ENCODE data around the gene TARS3. TPM values are rescaled to one million over a fixed set of nuclear protein-coding genes. Genes with fewer than 3 reads are reported as not detected.

The TARS3 gene
- total and polyA plus RNA-seq, 2 donors, result 11.0 to 31.2 TPM

DNA sequence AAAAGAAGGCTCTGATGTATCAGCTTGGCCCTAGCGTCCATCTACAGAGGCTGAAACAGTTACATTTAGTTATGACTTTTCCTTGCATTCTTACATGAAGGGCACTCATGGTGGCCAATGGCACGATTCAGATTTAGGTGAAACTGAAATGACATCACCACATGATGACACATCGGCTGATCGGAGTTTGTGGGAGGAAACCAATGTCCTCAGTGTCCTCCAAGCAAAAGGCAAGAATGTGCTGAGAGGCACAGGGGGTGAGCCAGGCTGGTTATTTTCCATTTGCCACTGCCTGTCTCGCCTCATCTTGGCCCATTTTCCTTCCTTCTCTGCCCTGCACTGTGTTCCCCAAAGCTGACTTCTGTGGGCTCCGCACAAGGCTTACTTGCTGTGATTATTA, 34.4 kb downstream of the TARS3 start:
- Histone ChIP-seq H3K4me3 (ENCODE audit: low read depth, low read length) (no peak overlapping the region), H3K36me3 (ENCODE audit: insufficient read depth) (no peaks in the 10 kb centered on the region), H3K27ac (ENCODE audit: low read depth) (no peak overlapping the region), H3K4me1 (ENCODE audit: insufficient read depth) (no peaks in the 10 kb centered on the region)
- WGBS, result 94% methylated on average over 6 of the region's 6 CpGs
- DNase-seq (ENCODE audit: extremely low spot score), result no peak

DNA sequence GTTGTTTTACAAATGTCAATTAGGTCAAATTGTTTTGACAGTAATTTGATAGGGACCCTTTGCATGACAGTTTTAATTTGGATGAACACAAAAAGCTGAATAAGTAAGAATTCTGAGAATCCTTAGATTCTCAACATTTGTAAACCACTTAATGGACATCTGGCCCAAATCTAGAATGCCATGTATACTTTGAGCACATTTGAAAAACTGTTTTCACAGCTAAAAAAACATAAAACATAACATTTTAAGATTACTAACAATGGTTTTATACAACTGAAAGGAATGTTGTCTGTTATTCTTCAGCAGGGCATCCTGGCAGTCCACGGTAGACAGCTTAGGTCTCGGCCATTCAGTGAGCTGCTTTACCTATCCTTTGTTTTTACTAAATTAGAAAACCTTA, 37.6 kb downstream of the TARS3 start:
- H3K4me1 ChIP-seq (ENCODE audit: insufficient read depth), result no peaks in the 10 kb centered on the region
- 88% methylated on average over 2 of the region's 2 CpGs for WGBS
- no peak overlapping the region for H3K27ac ChIP-seq (ENCODE audit: low read depth)
- H3K36me3 ChIP-seq (ENCODE audit: insufficient read depth), result peaks cover 1% of the 10 kb centered on the region
- no peak overlapping the region for H3K4me3 ChIP-seq (ENCODE audit: low read depth, low read length)
- DNase-seq (ENCODE audit: extremely low spot score), result no peak

DNA sequence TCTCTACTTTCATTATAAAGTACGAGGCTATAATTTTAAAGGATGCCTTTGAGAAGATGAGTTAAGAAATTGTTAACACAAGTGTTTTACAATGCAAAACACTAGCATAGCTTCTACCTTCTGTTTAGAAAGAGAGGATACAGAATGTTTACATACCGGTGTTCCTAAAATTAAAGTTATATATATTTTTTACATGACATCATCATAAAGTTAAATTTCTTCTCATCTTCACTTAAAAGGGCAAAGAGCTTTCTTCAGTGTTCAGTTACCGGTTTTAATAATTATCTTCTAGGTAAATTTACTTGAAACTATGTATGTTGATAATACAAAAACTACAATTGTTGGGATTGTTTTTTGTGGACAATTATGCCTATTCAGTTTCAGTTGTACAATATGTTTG, 39.4 kb downstream of the TARS3 start:
- Histone ChIP-seq H3K36me3 (ENCODE audit: insufficient read depth) (peaks cover 6% of the 10 kb centered on the region), H3K4me1 (ENCODE audit: insufficient read depth) (no peaks in the 10 kb centered on the region), H3K27ac (ENCODE audit: low read depth) (no peak overlapping the region), H3K4me3 (ENCODE audit: low read depth, low read length) (no peak overlapping the region)
- 70% methylated on average over 3 of the region's 3 CpGs for WGBS
- no peak for DNase-seq (ENCODE audit: extremely low spot score)

DNA sequence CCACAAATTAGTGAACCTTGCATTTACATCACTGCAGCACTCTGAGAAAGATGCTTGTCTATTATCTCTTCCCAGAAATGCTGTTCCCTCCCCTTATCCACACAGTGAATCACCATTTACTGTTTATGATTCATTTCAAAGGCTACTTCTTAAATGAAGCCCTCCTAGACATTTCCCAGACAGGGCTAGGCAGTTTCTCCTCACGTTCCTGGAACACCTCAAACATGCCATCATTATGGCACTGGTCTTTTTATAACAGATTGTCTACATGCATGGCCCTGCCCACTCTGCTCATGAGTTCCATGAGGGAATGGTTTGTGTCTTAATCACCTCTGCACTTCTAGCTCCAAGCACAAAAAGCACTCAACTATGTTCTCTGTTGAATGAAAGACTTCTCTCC, 39.9 kb downstream of the TARS3 start:
- no peak for DNase-seq (ENCODE audit: extremely low spot score)
- H3K27ac ChIP-seq (ENCODE audit: low read depth), result no peak overlapping the region
- no peak overlapping the region for H3K4me3 ChIP-seq (ENCODE audit: low read depth, low read length)
- H3K36me3 ChIP-seq (ENCODE audit: insufficient read depth), result peaks cover 6% of the 10 kb centered on the region
- WGBS, result 49% methylated on average over 1 of the region's 1 CpG
- H3K4me1 ChIP-seq (ENCODE audit: insufficient read depth), result no peaks in the 10 kb centered on the region

DNA sequence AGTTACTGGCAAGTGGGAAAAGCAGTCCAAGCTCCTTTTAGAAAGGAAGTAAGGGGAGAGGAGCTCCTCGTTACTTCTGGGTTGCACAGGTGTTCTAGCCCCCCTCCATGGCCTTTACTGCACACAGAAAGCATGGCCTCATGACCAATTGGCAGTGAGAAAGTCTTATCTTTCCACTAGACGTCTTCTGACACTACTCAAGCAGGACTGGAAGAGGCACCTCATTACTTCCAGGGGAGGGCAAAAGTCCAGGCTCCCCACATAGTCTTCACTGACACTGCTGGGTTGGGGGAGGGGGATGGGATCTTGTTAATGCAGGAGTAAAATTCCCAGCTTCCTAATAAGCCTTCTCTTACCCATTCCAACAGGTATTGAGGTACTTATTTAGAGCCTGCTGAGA, 44.5 kb downstream of the TARS3 start:
- DNase-seq (ENCODE audit: extremely low spot score), result no peak
- H3K36me3 ChIP-seq (ENCODE audit: insufficient read depth), result peaks cover 6% of the 10 kb centered on the region
- H3K4me1 ChIP-seq (ENCODE audit: insufficient read depth), result no peaks in the 10 kb centered on the region
- H3K4me3 ChIP-seq (ENCODE audit: low read depth, low read length), result no peak overlapping the region
- 70% methylated on average over 2 of the region's 2 CpGs for WGBS
- no peak overlapping the region for H3K27ac ChIP-seq (ENCODE audit: low read depth)

DNA sequence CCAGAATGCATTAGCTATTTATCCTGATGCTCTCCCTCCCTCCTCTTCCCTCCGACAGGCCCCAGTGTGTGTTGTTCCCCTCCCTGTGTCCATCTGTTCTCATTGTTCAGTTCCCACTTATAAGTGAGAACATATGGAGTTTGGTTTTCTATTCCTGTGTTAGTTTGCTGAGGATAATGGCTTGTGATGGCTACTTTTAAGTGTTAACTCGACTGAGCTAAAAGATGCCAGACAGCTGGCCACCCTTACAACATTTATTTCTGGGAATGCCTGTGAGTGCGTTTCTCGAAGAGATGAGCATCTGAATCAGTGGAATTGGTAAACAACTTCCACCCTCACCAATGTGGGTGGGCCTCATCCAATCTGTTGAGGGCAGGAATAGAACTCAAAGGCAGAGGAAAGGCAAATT, 47.3 kb downstream of the TARS3 start:
- no peak for DNase-seq (ENCODE audit: extremely low spot score)
- Histone ChIP-seq H3K4me1 (ENCODE audit: insufficient read depth) (no peaks in the 10 kb centered on the region), H3K27ac (ENCODE audit: low read depth) (no peak overlapping the region), H3K36me3 (ENCODE audit: insufficient read depth) (peaks cover 4% of the 10 kb centered on the region), H3K4me3 (ENCODE audit: low read depth, low read length) (no peak overlapping the region)
- WGBS, result 61% methylated on average over 4 of the region's 4 CpGs

DNA sequence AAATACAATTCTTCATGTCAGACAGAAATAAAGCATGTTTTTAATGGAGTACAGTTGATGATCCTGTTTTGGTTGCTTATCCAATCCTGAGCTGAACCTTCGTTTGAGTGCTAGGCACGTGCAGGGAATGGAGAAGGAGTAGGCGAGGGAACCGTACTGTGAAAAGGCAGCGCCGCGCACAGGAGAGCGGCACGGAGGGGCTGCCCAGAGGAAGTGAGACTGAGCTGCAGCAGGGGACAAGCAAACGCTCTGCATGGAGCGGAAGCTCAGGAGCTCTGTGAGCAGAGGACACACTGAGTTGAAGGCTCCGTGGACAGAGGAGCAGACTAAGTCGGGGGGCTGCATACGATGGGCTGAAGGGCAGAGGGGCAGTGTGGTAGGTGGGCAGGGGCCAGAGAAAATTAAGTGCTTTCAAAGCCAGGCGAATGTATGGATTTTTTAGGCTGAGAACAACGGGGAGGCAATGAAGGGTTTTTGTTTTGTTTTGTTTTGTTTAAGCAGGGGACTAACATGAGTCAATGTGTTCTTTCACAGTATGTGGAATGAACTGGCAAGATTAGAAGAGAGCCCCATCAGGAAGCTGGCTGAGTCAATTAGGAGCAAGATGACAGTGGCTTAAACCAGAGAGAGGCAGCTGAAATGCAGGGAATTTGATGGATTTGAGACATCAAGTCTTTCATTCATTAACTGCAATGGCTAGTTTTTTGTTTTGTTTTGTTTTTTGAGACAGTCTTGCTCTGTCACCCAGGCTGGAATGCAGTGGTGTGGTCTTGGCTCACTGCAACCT, 48.3 kb downstream of the TARS3 start:
- 76% methylated on average over 16 of the region's 16 CpGs for WGBS
- Histone ChIP-seq H3K27ac (ENCODE audit: low read depth) (no peak overlapping the region), H3K4me1 (ENCODE audit: insufficient read depth) (no peaks in the 10 kb centered on the region), H3K36me3 (ENCODE audit: insufficient read depth) (peaks cover 4% of the 10 kb centered on the region), H3K4me3 (ENCODE audit: low read depth, low read length) (no peak overlapping the region)
- no peak for DNase-seq (ENCODE audit: extremely low spot score)

DNA sequence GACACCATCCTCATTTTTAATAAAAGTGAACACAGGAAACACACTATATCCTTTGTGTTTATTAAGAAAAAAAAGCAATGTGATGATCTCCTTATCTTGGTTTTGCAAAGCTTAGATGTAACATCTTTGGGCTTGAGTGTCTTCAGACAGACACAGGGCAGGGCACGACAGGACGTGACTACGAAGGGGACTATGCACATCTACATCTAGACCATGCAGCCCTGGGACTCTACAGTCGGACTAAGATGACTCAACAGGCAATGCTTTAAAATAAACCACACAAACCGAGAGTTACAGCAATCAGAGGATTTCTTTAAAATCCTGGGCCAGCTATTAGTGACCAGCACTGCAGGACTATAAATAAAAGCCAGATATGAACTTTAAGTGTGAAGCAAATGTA, 49.3 kb downstream of the TARS3 start:
- 86% methylated on average over 5 of the region's 5 CpGs for WGBS
- DNase-seq (ENCODE audit: extremely low spot score), result no peak
- H3K27ac ChIP-seq (ENCODE audit: low read depth), result no peak overlapping the region
- no peak overlapping the region for H3K4me3 ChIP-seq (ENCODE audit: low read depth, low read length)
- no peaks in the 10 kb centered on the region for H3K36me3 ChIP-seq (ENCODE audit: insufficient read depth)
- H3K4me1 ChIP-seq (ENCODE audit: insufficient read depth), result no peaks in the 10 kb centered on the region

DNA sequence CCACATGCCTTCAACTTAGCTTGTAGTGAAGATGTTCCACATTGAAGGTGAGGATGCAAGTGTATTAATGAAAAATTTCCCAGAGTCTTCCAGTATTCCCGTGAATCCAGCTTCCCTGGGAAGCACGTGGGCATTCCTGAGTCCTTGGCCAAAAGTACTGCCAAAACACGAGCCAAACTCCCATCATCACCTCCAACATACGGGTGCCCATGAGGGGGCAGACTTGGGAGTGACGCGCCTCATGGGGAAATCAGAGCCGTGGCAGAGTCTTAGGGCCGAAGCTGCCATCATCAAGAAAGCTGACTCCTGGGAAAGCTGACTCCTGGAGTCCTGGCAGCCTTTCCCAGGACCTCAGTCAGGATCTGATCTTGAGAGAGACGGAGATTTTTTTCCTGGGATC, 52.0 kb downstream of the TARS3 start:
- Histone ChIP-seq H3K4me1 (ENCODE audit: insufficient read depth) (no peaks in the 10 kb centered on the region), H3K36me3 (ENCODE audit: insufficient read depth) (no peaks in the 10 kb centered on the region), H3K4me3 (ENCODE audit: low read depth, low read length) (no peak overlapping the region), H3K27ac (ENCODE audit: low read depth) (no peak overlapping the region)
- 68% methylated on average over 9 of the region's 9 CpGs for whole genome bisulfite sequencing
- no peak for DNase-seq (ENCODE audit: extremely low spot score)

DNA sequence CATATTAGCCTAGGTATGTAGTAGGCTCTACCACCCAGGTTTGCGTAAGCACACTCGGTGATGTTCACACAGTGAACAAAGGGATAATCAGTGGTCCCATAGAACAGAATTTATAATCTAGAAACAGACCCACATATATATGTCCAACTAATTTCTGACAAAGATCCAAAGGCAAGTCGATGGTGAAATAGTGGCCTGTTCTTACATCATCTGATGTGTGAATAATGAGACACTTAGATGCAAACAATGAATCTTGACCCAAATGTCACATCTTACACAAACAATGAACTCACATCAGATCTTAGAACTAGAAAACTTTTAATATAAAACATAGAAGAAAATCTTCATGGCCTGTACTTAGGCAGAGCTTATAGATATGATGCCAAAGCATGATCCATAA, 54.5 kb downstream of the TARS3 start:
- Histone ChIP-seq H3K4me3 (ENCODE audit: low read depth, low read length) (no peak overlapping the region), H3K36me3 (ENCODE audit: insufficient read depth) (no peaks in the 10 kb centered on the region), H3K4me1 (ENCODE audit: insufficient read depth) (no peaks in the 10 kb centered on the region), H3K27ac (ENCODE audit: low read depth) (no peak overlapping the region)
- DNase-seq (ENCODE audit: extremely low spot score), result no peak
- WGBS, result 93% methylated on average over 3 of the region's 3 CpGs

DNA sequence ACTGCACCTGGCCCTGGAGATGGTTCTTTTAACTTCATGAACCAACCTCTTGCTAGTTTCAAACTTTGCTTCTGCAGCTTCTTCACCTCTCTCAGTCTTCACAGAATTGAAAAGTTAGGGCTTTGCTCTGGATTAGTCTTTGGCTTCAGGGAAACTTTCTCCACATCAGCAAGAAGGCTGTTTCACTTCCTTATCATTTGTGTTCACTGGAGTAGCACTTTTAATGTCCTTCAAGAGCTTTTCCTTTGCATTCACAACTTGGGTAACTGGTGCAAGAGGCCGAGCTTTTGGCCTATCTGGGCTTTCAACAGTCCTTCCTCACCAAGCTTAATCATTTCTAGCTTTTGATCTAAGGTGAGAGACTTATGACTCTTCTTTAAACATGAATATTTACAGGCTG, 56.4 kb downstream of the TARS3 start:
- no peaks in the 10 kb centered on the region for H3K36me3 ChIP-seq (ENCODE audit: insufficient read depth)
- no peak overlapping the region for H3K4me3 ChIP-seq (ENCODE audit: low read depth, low read length)
- DNase-seq (ENCODE audit: extremely low spot score), result no peak
- no peaks in the 10 kb centered on the region for H3K4me1 ChIP-seq (ENCODE audit: insufficient read depth)
- H3K27ac ChIP-seq (ENCODE audit: low read depth), result no peak overlapping the region
- 94% methylated on average over 1 of the region's 1 CpG for WGBS

DNA sequence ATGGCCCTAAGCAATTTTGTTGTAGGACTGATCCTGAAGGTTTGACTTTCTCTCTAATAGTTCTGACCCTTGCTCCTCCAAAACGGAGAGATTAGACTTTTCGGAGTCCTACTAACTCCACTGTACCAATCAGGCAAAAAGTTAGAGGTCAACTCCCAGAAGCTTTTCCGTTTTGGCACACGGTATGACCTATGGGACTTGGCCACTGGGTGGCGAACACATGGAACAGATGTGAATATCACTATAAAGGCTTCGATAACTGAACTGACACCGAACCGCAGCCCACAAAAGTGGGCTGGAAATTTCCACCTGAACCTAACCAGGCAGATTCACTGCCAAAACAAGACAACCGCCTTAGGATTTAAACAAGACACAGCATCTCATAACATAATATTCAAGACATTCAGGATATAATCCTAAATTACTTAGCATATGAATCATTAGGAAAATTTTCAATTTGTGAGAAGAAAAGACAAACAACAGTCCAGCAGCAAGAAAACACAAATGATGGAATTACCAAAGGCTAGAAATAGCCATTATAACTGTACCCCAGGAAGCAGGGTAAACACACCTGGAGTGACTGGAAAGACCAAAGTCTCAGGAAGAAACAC, 59.9 kb downstream of the TARS3 start:
- no peak overlapping the region for H3K27ac ChIP-seq (ENCODE audit: low read depth)
- H3K36me3 ChIP-seq (ENCODE audit: insufficient read depth), result no peaks in the 10 kb centered on the region
- H3K4me3 ChIP-seq (ENCODE audit: low read depth, low read length), result no peak overlapping the region
- no peak for DNase-seq (ENCODE audit: extremely low spot score)
- H3K4me1 ChIP-seq (ENCODE audit: insufficient read depth), result no peaks in the 10 kb centered on the region
- WGBS, result 81% methylated on average over 9 of the region's 9 CpGs

DNA sequence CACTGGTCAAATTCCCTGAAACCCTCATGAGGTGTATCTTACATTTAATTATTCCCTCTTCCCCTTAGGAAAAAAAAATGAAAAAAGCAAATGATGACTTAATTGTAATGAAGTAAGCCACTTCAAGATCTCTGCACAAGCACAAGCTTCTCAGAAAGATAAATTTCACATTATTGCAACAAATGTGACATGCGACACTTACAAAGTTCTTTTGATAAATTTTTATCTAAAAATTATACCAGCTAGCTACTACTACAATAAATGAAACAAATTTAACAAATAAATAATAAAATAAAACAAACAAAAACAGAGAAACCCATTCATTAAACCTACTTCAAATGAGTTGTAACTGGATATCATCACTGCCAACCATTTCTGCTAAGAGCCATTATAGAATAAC, 62.1 kb downstream of the TARS3 start:
- 99% methylated on average over 1 of the region's 1 CpG for WGBS
- H3K36me3 ChIP-seq (ENCODE audit: insufficient read depth), result no peaks in the 10 kb centered on the region
- no peak for DNase-seq (ENCODE audit: extremely low spot score)
- H3K4me3 ChIP-seq (ENCODE audit: low read depth, low read length), result no peak overlapping the region
- H3K4me1 ChIP-seq (ENCODE audit: insufficient read depth), result no peaks in the 10 kb centered on the region
- no peak overlapping the region for H3K27ac ChIP-seq (ENCODE audit: low read depth)

DNA sequence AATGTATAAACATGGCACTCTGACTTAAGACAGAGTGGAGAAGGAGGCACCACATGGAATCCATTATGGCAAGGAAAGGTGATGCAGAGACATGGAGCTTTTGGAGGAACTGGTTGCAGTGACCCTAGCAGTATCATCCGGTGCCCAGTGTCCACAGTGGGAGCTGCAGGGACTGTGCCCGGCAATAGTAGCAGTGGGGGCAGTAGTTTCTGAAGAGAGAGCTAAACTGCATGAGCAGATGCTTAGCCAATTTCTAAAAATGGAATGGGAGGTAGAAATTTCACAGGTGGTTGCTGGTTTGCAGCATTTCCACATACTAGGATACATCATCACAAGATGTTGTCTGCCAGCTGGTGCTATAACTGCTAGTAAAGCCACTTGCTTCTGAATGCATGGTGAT, 64.3 kb downstream of the TARS3 start:
- H3K4me3 ChIP-seq (ENCODE audit: low read depth, low read length), result no peak overlapping the region
- H3K36me3 ChIP-seq (ENCODE audit: insufficient read depth), result no peaks in the 10 kb centered on the region
- H3K27ac ChIP-seq (ENCODE audit: low read depth), result no peak overlapping the region
- DNase-seq (ENCODE audit: extremely low spot score), result no peak
- H3K4me1 ChIP-seq (ENCODE audit: insufficient read depth), result no peaks in the 10 kb centered on the region
- 98% methylated on average over 2 of the region's 2 CpGs for WGBS

Measured in urinary bladder (tissue), 4 donors.